D721Med (cell line): ENCODE data around the gene AURKB.

Experiments used
- DNase-seq: peaks from one replicate; pipeline ENCODE4 v3.0.0; 2011; ENCODE audit warnings: low spot score; ENCODE audit not compliant: insufficient read length
- FAIRE-seq: peaks from 2 replicates; lab custom pipeline; 2011; peaks lifted over from hg19 to GRCh38; lab: Jason Lieb, UNC
- CTCF ChIP-seq: IDR thresholded peaks from 2 replicates; pipeline ENCODE4 v1.5.1; 2012; ENCODE audit warnings: mild to moderate bottlenecking, control low read depth; ENCODE audit not compliant: insufficient read depth; ENCODE audit errors: missing control alignments

Gene AURKB

GRCh38 chr17:8161289-8162232 lies 48.8 kb downstream of the AURKB start:
- DNase-seq (no peak), FAIRE-seq (no peak)

GRCh38 chr17:8160741-8161221 lies 49.6 kb downstream of the AURKB start:
- DNase-seq = no peak
- no peak for FAIRE-seq
- TF ChIP-seq CTCF = no peak

More at GRCh38 chr17:8161289-8162232, 48.8 kb downstream of the AURKB start:
- TF ChIP-seq CTCF = no peak

GRCh38 chr17:8160224-8160577 lies 50.2 kb downstream of the AURKB start:
- FAIRE-seq (no peak), DNase-seq (no peak)
- TF ChIP-seq CTCF = no peak

GRCh38 chr17:8159459-8160223 lies 50.7 kb downstream of the AURKB start:
- TF ChIP-seq CTCF = no peak
- FAIRE-seq = no peak
- DNase-seq = no peak

- FAIRE-seq (no peak), DNase-seq (no peak)
Observed at GRCh38 chr17:8159032-8159400, 51.4 kb downstream of the AURKB start.

More at GRCh38 chr17:8159032-8159400, 51.4 kb downstream of the AURKB start:
- TF ChIP-seq CTCF = no peak
